DOHH2 (cell line): Measurements from ENCODE around the gene HAPLN2.

Source experiments
- EZH2phosphoT487 ChIP-seq: fragments of 200-600 bp; sonication (generic); IDR thresholded peaks from 2 replicates; pipeline ENCODE4 v1.6.1; 2017; ENCODE audit warnings: borderline replicate concordance, mild to moderate bottlenecking, antibody characterized with exemption, low read length, moderate library complexity, mixed read lengths
- TF ChIP-seq, protein P1 (sequence below): fragments of 200-600 bp; sonication (generic); IDR thresholded peaks from one replicate; pipeline ENCODE4 v1.5.1; 2014; ENCODE audit warnings: antibody characterized with exemption, mild to moderate bottlenecking, low read depth, low read length; ENCODE audit not compliant: poor library complexity, severe bottlenecking

DNA sequence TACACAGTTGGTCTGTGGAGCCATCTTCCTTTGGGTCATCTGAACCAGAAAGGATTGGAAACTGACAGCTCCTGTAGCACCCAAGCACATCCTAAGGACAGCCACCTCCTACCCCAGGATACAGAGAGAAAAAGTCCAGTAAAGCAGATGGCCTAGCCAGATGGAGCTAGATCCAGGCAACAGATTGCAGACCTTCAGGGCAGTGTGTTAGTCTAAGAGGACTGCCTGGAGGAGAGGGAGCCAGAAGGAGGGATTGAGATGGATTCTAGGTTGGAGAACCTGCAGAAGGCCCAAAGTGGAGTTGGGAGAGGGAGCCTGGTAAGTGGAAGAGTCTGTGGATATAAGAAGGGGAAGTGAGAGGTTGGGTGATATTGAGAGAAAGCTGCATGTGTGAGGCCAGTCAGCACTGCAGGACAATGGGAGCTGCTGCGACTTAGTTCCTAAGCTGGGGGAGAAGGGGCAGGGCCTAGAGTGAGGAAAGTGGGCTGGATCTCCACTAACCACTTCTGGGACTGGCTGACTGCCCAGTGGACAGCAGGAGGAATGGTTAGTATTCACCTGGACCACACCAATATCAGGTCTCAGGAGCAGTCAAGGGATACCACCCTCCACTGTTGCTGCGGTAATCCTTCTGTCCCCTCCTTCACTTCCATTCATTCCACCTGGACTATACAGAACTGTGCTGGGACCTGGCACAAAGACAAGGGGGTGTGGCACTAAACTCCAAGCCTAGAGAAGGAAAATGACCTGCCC, 36.1 kb downstream of the HAPLN2 start:
- TF ChIP-seq, protein P1, sequence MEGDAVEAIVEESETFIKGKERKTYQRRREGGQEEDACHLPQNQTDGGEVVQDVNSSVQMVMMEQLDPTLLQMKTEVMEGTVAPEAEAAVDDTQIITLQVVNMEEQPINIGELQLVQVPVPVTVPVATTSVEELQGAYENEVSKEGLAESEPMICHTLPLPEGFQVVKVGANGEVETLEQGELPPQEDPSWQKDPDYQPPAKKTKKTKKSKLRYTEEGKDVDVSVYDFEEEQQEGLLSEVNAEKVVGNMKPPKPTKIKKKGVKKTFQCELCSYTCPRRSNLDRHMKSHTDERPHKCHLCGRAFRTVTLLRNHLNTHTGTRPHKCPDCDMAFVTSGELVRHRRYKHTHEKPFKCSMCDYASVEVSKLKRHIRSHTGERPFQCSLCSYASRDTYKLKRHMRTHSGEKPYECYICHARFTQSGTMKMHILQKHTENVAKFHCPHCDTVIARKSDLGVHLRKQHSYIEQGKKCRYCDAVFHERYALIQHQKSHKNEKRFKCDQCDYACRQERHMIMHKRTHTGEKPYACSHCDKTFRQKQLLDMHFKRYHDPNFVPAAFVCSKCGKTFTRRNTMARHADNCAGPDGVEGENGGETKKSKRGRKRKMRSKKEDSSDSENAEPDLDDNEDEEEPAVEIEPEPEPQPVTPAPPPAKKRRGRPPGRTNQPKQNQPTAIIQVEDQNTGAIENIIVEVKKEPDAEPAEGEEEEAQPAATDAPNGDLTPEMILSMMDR, result no peak
- TF ChIP-seq EZH2phosphoT487, result no peak
